GM19193 (cell line): ENCODE results near the gene TPSB2.
"Not testable (repeated sequence)": the region's sequence is repeated elsewhere in the genome, so short reads cannot be mapped to it uniquely, and the experiment has no call there.

Source experiments
- POLR2A ChIP-seq: IDR thresholded peaks from 4 replicates; pipeline ENCODE4 v1.6.1; 2011; ENCODE audit not compliant: insufficient read depth, insufficient read length; ENCODE audit errors: extremely low read depth

The TPSB2 gene

DNA sequence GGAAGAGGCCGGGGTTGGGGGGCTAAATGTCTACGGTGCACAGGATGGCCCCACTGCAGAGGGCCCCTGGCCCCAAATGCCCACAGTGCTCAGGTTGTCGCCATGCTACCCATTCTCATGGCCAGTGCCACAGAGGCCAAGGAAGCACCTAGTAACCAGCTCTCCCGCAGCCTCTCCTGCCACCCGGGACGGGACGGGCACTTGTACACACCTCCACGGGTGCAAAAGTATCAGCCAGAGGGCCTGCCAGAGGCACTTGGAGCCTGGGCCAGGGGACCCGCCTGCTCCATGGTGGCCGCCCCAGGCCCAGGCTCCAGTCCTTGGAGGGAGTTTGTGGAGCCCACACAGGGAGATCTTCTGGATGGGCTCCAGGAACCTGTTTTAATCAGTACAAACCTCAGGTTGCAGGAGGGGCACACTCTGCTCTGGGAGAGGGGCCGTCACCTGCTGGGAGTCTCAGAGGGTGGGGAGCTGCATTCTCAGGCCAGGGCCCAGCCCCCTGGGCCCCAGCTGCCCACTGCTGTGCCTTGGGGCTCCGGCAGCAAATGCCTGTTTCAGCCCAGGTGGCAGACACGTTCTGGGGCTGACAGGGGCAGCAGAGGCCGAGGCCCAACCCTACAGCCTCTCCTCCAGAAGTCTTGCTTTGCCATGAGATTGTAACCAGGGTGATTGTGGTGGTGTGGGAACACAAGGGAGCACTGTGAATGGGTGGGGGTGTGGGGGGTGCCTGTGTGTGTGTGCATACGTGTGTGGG, 33.8 kb upstream of the TPSB2 start:
- no peak for TF ChIP-seq POLR2A

GRCh38 chr16:1262846-1263221, 32.9 kb upstream of the TPSB2 start:
- no peak for TF ChIP-seq POLR2A

DNA sequence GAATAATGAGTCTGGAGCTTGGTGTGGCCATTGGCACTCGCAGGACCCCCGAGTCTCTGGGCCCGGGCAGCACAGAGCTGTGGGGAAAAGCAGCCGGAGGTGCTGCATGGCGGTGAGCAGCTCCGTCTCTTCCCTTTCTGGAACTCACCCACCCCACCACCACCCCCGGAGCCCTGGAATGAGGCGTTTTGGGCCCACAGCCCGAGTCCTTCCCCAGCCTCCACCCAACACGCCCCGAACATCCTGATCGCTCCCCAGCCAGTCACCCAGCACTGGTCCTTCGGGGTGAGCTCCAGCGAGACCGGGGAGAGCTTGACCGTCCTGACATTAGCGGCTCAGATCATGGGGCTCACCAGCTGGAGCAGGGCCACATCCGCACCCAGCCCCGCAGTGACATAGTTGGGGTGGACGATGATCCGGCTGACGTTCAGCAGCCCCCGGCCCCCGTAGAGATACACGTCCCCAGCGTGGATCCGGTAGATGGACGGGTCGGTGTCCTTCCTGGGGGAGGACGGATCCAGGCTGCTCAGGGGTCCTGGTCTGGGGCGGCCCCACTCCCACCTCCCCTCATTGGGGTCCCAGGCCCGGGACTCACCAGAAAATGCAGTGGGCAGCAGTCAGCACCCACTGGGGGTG, 32.3 kb upstream of the TPSB2 start:
- no peak for TF ChIP-seq POLR2A

GRCh38 chr16:1261131-1261892, 31.3 kb upstream of the TPSB2 start:
- no peak for TF ChIP-seq POLR2A

GRCh38 chr16:1260101-1260680, 30.2 kb upstream of the TPSB2 start:
- no peak for TF ChIP-seq POLR2A

- TF ChIP-seq POLR2A, result no peak
These were observed 29.7 kb upstream of the TPSB2 start for GRCh38 chr16:1259760-1260068.

GRCh38 chr16:1258906-1259759, 29.1 kb upstream of the TPSB2 start:
- TF ChIP-seq POLR2A, result no peak

GRCh38 chr16:1258225-1258600, 28.2 kb upstream of the TPSB2 start:
- no peak for TF ChIP-seq POLR2A

DNA sequence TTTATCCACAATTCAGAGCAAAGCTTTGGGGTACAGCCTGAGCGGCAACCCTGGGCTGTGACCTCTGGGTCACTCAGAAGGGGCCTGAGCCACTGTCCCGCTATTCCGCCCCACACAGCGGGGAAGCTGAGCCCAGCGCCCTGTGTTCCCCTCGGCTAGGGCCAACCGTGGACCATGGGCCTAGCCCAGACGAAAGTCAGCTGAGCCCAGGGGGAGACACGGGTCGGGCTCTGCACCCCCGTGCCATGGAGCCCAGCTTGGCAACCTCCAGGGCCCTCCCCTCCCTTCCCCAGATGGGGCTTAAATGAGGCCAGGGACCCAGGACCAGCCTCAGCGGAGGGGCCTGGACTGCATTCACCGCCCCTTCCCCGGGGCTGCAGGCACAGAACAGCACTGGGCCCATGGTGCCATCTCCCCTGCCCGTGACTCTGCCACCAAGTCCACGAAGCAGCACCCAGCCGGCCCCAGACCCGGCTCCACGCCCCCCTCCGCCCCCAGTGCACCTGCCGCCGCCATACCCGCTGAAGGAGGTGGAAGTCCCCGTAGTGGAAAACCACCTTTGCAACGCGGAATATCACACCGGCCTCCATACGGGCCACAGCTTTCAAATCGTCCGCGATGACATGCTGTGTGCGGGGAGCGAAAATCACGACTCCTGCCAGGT, 27.7 kb upstream of the TPSB2 start:
- TF ChIP-seq POLR2A, result no peak

GRCh38 chr16:1256874-1257322, 26.9 kb upstream of the TPSB2 start:
- TF ChIP-seq POLR2A, result no peak

GRCh38 chr16:1255276-1256122, 25.5 kb upstream of the TPSB2 start, which contains the start of gene TPSD1:
Gene TPSD1, plus strand, starts transcription at chr16:1256069. Its CDS starts 212 bp downstream, at chr16:1256281.
- TF ChIP-seq POLR2A, result not testable (repeated sequence)

DNA sequence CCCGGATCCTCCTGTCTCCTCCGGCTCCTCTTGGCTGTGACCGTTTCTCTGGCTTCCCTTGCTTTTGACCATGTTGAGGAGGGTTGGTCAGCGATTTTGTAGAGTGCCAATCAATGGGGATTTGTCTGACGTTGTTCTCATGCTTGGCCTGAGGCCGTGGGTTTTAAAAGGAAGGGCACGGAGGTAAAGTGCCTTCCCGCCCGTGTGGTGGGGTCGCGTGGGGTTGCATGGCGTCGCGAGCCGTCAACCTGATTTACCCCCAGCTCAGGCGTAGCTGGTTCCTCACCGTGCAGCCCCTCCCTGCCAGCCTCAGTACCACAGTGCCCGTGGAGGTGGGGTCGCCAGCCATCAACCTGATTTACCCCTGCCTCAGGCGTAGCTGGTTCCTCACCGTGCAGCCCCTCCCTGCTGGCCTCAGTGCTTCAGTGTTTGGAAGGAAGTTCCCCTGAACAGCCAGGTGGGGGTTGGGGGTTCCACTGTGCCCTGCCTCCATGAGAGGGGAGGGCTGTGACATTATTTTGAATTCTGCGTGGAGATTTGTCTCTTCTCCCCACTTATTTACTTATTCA, 15.6 kb upstream of the TPSB2 start:
- no peak for TF ChIP-seq POLR2A

GRCh38 chr16:1244881-1245280, 14.9 kb upstream of the TPSB2 start:
- no peak for TF ChIP-seq POLR2A
